Smooth muscle cell (in vitro differentiated cells): ENCODE measurements around the gene ERN1. TPM values are rescaled to one million over a fixed set of nuclear protein-coding genes. Genes with fewer than 3 reads are reported as not detected.

Experiments
- DNase-seq: peaks from one replicate; lab custom pipeline; 2025; ENCODE audit not compliant: unreplicated experiment; lab: John Stamatoyannopoulos, UW
- H2AFZ ChIP-seq: fragments of 200-600 bp; sonication (generic); 2 replicates; pipeline ENCODE4 v1.6.0; 2016; ENCODE audit warnings: antibody characterized with exemption, low read depth, mild to moderate bottlenecking
- H3F3A ChIP-seq: fragments of 200-600 bp; sonication (generic); 2 replicates; pipeline ENCODE4 v1.6.0; 2017; ENCODE audit warnings: antibody characterized with exemption, low read depth
- H3K27ac ChIP-seq: fragments of 200-600 bp; sonication (generic); 2 replicates; pipeline ENCODE4 v1.5.1; 2016; ENCODE audit warnings: low read depth, mild to moderate bottlenecking
- H3K27me3 ChIP-seq: fragments of 200-600 bp; sonication (generic); 2 replicates; pipeline ENCODE4 v1.6.1; 2016; ENCODE audit warnings: low read depth, mild to moderate bottlenecking
- H3K36me3 ChIP-seq: fragments of 200-600 bp; sonication (generic); 2 replicates; pipeline ENCODE4 v1.5.1; 2016; ENCODE audit warnings: low read depth
- H3K4me1 ChIP-seq: fragments of 200-600 bp; sonication (generic); 2 replicates; pipeline ENCODE4 v1.5.1; 2016; ENCODE audit warnings: low read depth
- H3K4me2 ChIP-seq: fragments of 200-600 bp; sonication (generic); 2 replicates; pipeline ENCODE4 v1.6.0; 2016; ENCODE audit warnings: mild to moderate bottlenecking
- H3K4me3 ChIP-seq: fragments of 200-600 bp; sonication (generic); 2 replicates; pipeline ENCODE4 v1.5.1; 2016; ENCODE audit warnings: mild to moderate bottlenecking
- H3K79me2 ChIP-seq: fragments of 200-600 bp; sonication (generic); 2 replicates; pipeline ENCODE4 v1.6.0; 2016; ENCODE audit warnings: low read depth, mild to moderate bottlenecking
- H3K9ac ChIP-seq: fragments of 200-600 bp; sonication (generic); 2 replicates; pipeline ENCODE4 v1.6.0; 2016; ENCODE audit warnings: low read depth
- H3K9me3 ChIP-seq: fragments of 200-600 bp; sonication (generic); replicated peaks from 2 replicates; pipeline ENCODE4 v1.5.1; 2016; ENCODE audit warnings: low read depth
- H4K20me1 ChIP-seq: fragments of 200-600 bp; sonication (generic); 2 replicates; pipeline ENCODE4 v1.6.0; 2016; ENCODE audit warnings: low read depth
- WGBS: methylation state at CpG from one replicate; pipeline ENCODE4 v1.1.7; 2016; ENCODE audit warnings: low lambda C conversion rate; 5-methylcytosine and 5-hydroxymethylcytosine counted together
- polyA plus RNA-seq: library from polyadenylated mRNA; unstranded; fragments of >200 nt; fragmentation: Nextera tagmentation; extraction: Ambion mirVana; gene quantifications from 2 replicates; pipeline ENCODE4 v1.2.1, GENCODE V29; 2016
- total RNA-seq: library from RNA; depleted of rRNA; stranded (reverse); fragments of >200 nt; gene quantifications from 2 replicates; pipeline ENCODE4 v1.2.3, GENCODE V29; 2014
- TF ChIP-seq, protein P1 (sequence below): fragments of 200-600 bp; sonication (generic); IDR thresholded peaks from 2 replicates; pipeline ENCODE4 v1.5.1; 2017; ENCODE audit warnings: borderline replicate concordance, mild to moderate bottlenecking, antibody characterized with exemption; ENCODE audit not compliant: insufficient read depth, poor library complexity, severe bottlenecking

ERN1 gene
- total and polyA plus RNA-seq, 2 experiments from 2014 or later = 8.6 to 9.0 TPM

DNA sequence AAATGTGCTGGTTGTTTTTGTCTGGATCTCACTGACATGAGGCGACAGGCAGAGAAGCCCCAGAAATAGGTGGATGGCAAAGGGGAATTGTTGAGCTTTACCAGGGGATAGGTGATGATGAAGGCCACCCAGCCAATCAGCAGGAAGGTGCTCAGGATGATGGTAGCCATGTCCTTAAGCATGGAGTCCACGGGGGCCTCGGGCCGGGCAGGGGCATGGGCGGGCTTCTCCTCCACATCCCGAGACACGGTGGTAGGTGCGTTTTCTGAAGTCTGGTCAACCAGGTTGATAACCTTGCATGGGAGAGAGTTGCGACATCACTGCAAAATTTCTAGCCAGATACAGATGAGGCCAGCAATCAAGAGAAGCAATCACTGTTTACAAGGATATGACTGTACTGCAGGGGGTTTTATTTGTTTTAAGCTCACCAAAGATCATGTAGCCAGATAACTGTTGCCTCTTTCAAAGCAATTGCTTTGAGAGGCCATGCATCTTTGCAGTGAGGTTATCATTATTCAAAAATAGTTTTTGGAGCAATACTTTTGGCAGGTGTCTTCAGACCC, 72.2 kb downstream of the ERN1 start:
- DNase-seq = no peak
- Histone ChIP-seq H3F3A (no peaks in the 10 kb centered on the region), H3K79me2 (no peaks in the 10 kb centered on the region), H2AFZ (no peak overlapping the region), H3K4me3 (no peak overlapping the region), H3K9me3 (no peaks in the 10 kb centered on the region), H3K9ac (no peak overlapping the region), H3K4me1 (no peaks in the 10 kb centered on the region), H3K4me2 (no peak overlapping the region), H3K36me3 (peaks cover 5% of the 10 kb centered on the region), H3K27ac (no peak overlapping the region), H3K27me3 (no peaks in the 10 kb centered on the region), H4K20me1 (no peaks in the 10 kb centered on the region)
- TF ChIP-seq, protein P1, sequence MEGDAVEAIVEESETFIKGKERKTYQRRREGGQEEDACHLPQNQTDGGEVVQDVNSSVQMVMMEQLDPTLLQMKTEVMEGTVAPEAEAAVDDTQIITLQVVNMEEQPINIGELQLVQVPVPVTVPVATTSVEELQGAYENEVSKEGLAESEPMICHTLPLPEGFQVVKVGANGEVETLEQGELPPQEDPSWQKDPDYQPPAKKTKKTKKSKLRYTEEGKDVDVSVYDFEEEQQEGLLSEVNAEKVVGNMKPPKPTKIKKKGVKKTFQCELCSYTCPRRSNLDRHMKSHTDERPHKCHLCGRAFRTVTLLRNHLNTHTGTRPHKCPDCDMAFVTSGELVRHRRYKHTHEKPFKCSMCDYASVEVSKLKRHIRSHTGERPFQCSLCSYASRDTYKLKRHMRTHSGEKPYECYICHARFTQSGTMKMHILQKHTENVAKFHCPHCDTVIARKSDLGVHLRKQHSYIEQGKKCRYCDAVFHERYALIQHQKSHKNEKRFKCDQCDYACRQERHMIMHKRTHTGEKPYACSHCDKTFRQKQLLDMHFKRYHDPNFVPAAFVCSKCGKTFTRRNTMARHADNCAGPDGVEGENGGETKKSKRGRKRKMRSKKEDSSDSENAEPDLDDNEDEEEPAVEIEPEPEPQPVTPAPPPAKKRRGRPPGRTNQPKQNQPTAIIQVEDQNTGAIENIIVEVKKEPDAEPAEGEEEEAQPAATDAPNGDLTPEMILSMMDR = no peak
- 95% methylated on average over 9 of the region's 9 CpGs for whole genome bisulfite sequencing

DNA sequence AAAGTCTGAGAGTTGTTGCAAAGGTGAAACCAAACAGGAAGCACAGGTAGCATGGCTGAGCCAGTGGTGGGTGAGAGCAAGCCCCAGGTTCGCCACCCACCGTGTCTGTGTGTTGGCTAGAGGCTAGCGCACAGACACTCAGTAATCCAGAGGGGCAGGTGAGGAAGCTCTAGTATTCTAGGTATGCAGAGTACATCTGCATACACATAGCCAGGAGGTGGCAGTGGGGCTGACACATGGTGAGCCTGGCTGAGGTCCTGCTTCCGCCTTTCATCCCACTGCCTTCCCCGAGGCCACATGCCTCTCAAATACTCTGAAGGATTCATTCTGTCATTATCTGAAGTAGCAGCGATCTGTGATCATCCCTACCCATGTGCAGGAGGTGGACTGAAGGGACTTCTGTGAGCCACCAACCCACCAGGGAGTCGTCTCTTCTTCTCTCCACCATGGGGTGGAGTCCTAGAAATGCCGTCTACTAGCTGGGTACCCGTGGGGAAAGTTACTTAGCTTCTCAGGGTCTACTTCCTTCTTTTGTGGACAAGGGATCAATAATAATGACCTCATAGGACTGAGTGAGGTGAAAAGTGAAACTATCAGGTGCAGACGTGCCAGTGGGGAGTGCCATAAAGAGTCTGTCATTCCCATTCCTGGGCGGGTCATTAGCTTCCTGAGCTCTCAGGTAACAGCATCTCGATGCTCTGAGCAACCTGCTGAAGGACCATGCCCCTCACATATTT, 73.5 kb downstream of the ERN1 start:
- H3K4me1 ChIP-seq = no peaks in the 10 kb centered on the region
- H3K79me2 ChIP-seq = no peaks in the 10 kb centered on the region
- H3K36me3 ChIP-seq = peaks cover 5% of the 10 kb centered on the region
- 62% methylated on average over 12 of the region's 12 CpGs for WGBS
- no peak overlapping the region for H3K4me3 ChIP-seq
- H4K20me1 ChIP-seq = no peaks in the 10 kb centered on the region
- H3K9me3 ChIP-seq = no peaks in the 10 kb centered on the region
- no peak overlapping the region for H3K9ac ChIP-seq
- H3K27me3 ChIP-seq = no peaks in the 10 kb centered on the region
- H2AFZ ChIP-seq = no peak overlapping the region
- H3K27ac ChIP-seq = no peak overlapping the region
- no peak overlapping the region for H3K4me2 ChIP-seq
- no peak for DNase-seq
- TF ChIP-seq, protein P1 = no peak
- H3F3A ChIP-seq = no peaks in the 10 kb centered on the region

DNA sequence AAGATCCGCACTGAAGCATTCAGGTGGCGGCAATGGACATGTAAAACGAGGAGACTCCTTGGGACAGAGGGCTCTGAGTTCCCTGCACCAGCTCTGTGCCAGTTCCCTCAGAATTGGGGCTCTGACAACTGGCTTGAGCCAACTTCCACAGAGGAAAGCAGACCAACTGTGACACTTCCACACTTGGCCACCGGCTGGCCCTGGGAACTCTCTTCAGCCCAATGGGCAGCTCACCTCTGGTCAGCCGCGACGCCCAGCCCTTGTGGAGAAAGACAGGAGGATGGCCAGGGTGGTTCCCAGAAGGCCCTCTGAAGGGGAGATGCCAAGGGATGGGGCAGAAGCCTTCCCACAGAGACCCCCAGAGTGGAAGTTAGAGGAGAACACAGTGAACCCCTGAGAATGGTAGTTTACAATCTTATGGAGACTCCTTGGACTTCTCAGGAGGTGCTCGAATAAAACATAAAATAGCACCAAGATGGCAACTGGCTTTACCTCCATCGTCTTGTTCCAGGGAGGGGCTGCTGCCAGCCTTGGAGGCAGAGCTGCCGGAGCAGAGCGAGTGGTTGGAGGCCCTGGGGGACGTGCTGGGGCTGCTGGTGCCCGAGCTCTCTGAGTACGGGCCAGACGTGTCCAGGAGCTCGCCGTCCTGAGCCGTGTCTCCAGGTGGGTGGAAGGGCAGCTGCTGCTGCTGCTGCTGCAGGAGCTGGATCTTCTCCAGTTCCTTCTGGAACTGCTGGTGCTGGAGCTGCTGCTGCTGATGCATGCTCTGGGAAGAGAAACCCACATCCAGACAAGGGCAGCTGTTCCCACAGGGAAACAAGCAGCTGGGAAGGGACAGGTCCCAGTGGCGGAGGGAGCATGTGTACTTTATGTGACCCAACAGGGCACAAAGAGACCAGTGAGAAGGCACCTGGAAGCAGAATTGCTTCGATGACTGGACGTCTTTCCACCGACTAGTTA, 74.5 kb downstream of the ERN1 start:
- H3K27me3 ChIP-seq = no peaks in the 10 kb centered on the region
- no peaks in the 10 kb centered on the region for H3K79me2 ChIP-seq
- H4K20me1 ChIP-seq = no peaks in the 10 kb centered on the region
- H3K4me3 ChIP-seq = no peak overlapping the region
- no peaks in the 10 kb centered on the region for H3K9me3 ChIP-seq
- H3K4me1 ChIP-seq = no peaks in the 10 kb centered on the region
- no peak overlapping the region for H3K4me2 ChIP-seq
- no peaks in the 10 kb centered on the region for H3F3A ChIP-seq
- peaks cover 5% of the 10 kb centered on the region for H3K36me3 ChIP-seq
- H2AFZ ChIP-seq = no peak overlapping the region
- no peak overlapping the region for H3K27ac ChIP-seq
- WGBS = 96% methylated on average over 22 of the region's 22 CpGs
- no peak for DNase-seq
- TF ChIP-seq, protein P1 = no peak
- no peak overlapping the region for H3K9ac ChIP-seq
